ENCODE measurements around the gene MCM6.

DNA sequence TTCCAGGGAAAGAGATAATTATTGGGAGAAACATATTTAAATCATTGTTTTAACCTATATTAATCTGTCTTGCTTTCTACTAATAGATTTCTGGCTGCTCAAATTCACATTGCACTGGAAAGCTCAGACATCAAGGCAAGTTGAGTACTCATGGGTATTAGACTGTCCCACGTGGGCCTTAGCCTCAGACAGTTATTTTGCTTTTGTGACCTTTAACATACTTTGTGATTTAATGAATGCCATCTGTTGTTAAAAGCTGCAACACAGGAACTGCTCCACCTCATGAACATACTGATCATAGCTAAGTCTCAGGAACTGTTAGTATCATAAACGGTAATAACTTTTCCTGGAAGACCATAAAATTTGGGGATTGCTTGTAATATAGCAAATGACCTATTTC is 36.5 kb downstream of the MCM6 start:
- TF ChIP-seq, protein P1, sequence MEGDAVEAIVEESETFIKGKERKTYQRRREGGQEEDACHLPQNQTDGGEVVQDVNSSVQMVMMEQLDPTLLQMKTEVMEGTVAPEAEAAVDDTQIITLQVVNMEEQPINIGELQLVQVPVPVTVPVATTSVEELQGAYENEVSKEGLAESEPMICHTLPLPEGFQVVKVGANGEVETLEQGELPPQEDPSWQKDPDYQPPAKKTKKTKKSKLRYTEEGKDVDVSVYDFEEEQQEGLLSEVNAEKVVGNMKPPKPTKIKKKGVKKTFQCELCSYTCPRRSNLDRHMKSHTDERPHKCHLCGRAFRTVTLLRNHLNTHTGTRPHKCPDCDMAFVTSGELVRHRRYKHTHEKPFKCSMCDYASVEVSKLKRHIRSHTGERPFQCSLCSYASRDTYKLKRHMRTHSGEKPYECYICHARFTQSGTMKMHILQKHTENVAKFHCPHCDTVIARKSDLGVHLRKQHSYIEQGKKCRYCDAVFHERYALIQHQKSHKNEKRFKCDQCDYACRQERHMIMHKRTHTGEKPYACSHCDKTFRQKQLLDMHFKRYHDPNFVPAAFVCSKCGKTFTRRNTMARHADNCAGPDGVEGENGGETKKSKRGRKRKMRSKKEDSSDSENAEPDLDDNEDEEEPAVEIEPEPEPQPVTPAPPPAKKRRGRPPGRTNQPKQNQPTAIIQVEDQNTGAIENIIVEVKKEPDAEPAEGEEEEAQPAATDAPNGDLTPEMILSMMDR (IDR thresholded peaks at IDR 0.05) = no peak
- TF ChIP-seq POLR2A (IDR thresholded peaks at IDR 0.05) = no peak
- no peak for TF ChIP-seq POLR2AphosphoS5 (IDR thresholded peaks at IDR 0.05)
- TF ChIP-seq EP300 (IDR thresholded peaks at IDR 0.05) = no peak
